ENCODE data around the gene ABCD1. TPM values are rescaled to one million over a fixed set of nuclear protein-coding genes. Genes with fewer than 3 reads are reported as not detected.
"Not testable (repeated sequence)": the region's sequence is repeated elsewhere in the genome, so short reads cannot be mapped to it uniquely, and the experiment has no call there.

The ABCD1 gene
- polyA plus RNA-seq, 5 donors = 5.7 to 11.7 (median 7.2) TPM

GRCh38 chrX:153693216-153694086, 31.2 kb upstream of the ABCD1 start:
- no peak for DNase-seq

- not testable (repeated sequence) for DNase-seq
Measured at GRCh38 chrX:153694256-153694655, 30.4 kb upstream of the ABCD1 start.

GRCh38 chrX:153694687-153695270, 29.9 kb upstream of the ABCD1 start:
- DNase-seq = no peak

- DNase-seq = no peak
Measured at GRCh38 chrX:153696100-153696499, 28.6 kb upstream of the ABCD1 start.

GRCh38 chrX:153696538-153696937, 28.1 kb upstream of the ABCD1 start:
- not testable (repeated sequence) for DNase-seq

- not testable (repeated sequence) for DNase-seq
Measured at GRCh38 chrX:153696986-153697722, 27.5 kb upstream of the ABCD1 start.

GRCh38 chrX:153697924-153698865, 26.5 kb upstream of the ABCD1 start:
- no peak for DNase-seq

GRCh38 chrX:153699210-153699783, 25.4 kb upstream of the ABCD1 start:
- DNase-seq = not testable (repeated sequence)

GRCh38 chrX:153699784-153700371, 24.8 kb upstream of the ABCD1 start:
- DNase-seq = not testable (repeated sequence)

GRCh38 chrX:153700376-153700945, 24.2 kb upstream of the ABCD1 start:
- no peak for DNase-seq

GRCh38 chrX:153700967-153701366, 23.7 kb upstream of the ABCD1 start:
- no peak for DNase-seq

- no peak for DNase-seq
Measured at GRCh38 chrX:153701706-153702105, 22.9 kb upstream of the ABCD1 start.

GRCh38 chrX:153702336-153703035, 22.2 kb upstream of the ABCD1 start:
- no peak for DNase-seq

- no peak for DNase-seq
Measured at GRCh38 chrX:153703036-153703370, 21.7 kb upstream of the ABCD1 start.

GRCh38 chrX:153704021-153704526, 20.6 kb upstream of the ABCD1 start:
- no peak for DNase-seq

GRCh38 chrX:153704631-153705402, 19.8 kb upstream of the ABCD1 start:
- not testable (repeated sequence) for DNase-seq

- not testable (repeated sequence) for DNase-seq
Measured at GRCh38 chrX:153705403-153706060, 19.1 kb upstream of the ABCD1 start.

GRCh38 chrX:153706799-153707198, 17.9 kb upstream of the ABCD1 start:
- DNase-seq = no peak
